Natural killer cell treated with Interleukin-12 subunit alpha and Interleukin-12 subunit beta and Interleukin-15 and Interleukin-18, amount 100 ng/mL, for 72 hours (primary cell): ENCODE data around the gene GLB1L3. TPM values are rescaled to one million over a fixed set of nuclear protein-coding genes. Genes with fewer than 3 reads are reported as not detected.
A peak's percentile ranks its signal among the peaks of the same experiment; 100 is the strongest.
"Not testable (repeated sequence)": the region's sequence is repeated elsewhere in the genome, so short reads cannot be mapped to it uniquely, and the experiment has no call there.

ENCODE experiments used
- ATAC-seq, 2 donors: fragments of 150-1000 bp; cut with Tn5 transposase in 1 of 2; sonication (Bioruptor Pico), chemical (Tn5 transposase) in 1 of 2; 2 replicates each; pipeline ENCODE4 v1.10.0; 2021
- DNase-seq: peaks from one replicate; pipeline ENCODE4 v3.0.0; 2022; ENCODE audit warnings: low spot score
- H3K27ac Mint-ChIP-seq, 2 donors: 1 replicate in 1 of 2; 2 replicates in 1 of 2; pipeline ENCODE4 v1.8.0; 2022; ENCODE audit warnings: mixed read lengths in 2 of 2, mild to moderate bottlenecking in 1 of 2, moderate library complexity in 1 of 2
- H3K27me3 Mint-ChIP-seq, 2 donors: 1 replicate in 1 of 2; 2 replicates in 1 of 2; pipeline ENCODE4 v1.8.0; 2022; ENCODE audit warnings: mixed read lengths in 2 of 2
- H3K36me3 Mint-ChIP-seq: one replicate; pipeline ENCODE4 v1.8.0; 2022; ENCODE audit warnings: mixed read lengths
- H3K4me1 Mint-ChIP-seq, 2 donors: 1 replicate in 1 of 2; 2 replicates in 1 of 2; pipeline ENCODE4 v1.8.0; 2022; ENCODE audit warnings: low read depth in 2 of 2, mixed read lengths in 2 of 2, mild to moderate bottlenecking in 1 of 2
- H3K4me3 Mint-ChIP-seq: one replicate; pipeline ENCODE4 v1.8.0; 2022; ENCODE audit warnings: mixed read lengths
- H3K9me3 Mint-ChIP-seq: 2 replicates; pipeline ENCODE4 v1.8.0; 2022; ENCODE audit warnings: mixed read lengths
- total RNA-seq, 2 donors: library from RNA; stranded (reverse); gene quantifications; one replicate each; pipeline ENCODE4 v1.2.3, GENCODE V29; 2022

Gene GLB1L3
- total RNA-seq, 2 donors from 2014 or later: 1.9 TPM; not detected in 1

- Mint-ChIP-seq H3K27me3 (no peaks in the 10 kb centered on the region), H3K9me3 (no peaks in the 10 kb centered on the region), H3K36me3 (no peaks in the 10 kb centered on the region), H3K4me1 (peaks cover under 1 to 8% of the 10 kb centered on the region in 2 donors), H3K4me3 (no peak overlapping the region), H3K27ac (no peak overlapping the region)
- DNase-seq (no peak), ATAC-seq (no peak)
Observed at GRCh38 chr11:134341805-134342571, 65.8 kb downstream of the GLB1L3 start.

- DNase-seq: no peak
- Mint-ChIP-seq H3K36me3 (no peaks in the 10 kb centered on the region), H3K4me1 (peaks cover 6 to 14% of the 10 kb centered on the region in 2 donors), H3K27ac (no peak overlapping the region), H3K4me3 (no peak overlapping the region), H3K9me3 (no peaks in the 10 kb centered on the region), H3K27me3 (no peaks in the 10 kb centered on the region)
- no peak for ATAC-seq
Observed at GRCh38 chr11:134342572-134343340, 66.6 kb downstream of the GLB1L3 start.

GRCh38 chr11:134343646-134344045 lies 67.5 kb downstream of the GLB1L3 start:
- Mint-ChIP-seq H3K27ac (no peak overlapping the region), H3K4me1 (peaks cover 8 to 14% of the 10 kb centered on the region in 2 donors), H3K4me3 (no peak overlapping the region), H3K9me3 (no peaks in the 10 kb centered on the region), H3K27me3 (no peaks in the 10 kb centered on the region), H3K36me3 (no peaks in the 10 kb centered on the region)
- DNase-seq (no peak), ATAC-seq (no peak)

DNA sequence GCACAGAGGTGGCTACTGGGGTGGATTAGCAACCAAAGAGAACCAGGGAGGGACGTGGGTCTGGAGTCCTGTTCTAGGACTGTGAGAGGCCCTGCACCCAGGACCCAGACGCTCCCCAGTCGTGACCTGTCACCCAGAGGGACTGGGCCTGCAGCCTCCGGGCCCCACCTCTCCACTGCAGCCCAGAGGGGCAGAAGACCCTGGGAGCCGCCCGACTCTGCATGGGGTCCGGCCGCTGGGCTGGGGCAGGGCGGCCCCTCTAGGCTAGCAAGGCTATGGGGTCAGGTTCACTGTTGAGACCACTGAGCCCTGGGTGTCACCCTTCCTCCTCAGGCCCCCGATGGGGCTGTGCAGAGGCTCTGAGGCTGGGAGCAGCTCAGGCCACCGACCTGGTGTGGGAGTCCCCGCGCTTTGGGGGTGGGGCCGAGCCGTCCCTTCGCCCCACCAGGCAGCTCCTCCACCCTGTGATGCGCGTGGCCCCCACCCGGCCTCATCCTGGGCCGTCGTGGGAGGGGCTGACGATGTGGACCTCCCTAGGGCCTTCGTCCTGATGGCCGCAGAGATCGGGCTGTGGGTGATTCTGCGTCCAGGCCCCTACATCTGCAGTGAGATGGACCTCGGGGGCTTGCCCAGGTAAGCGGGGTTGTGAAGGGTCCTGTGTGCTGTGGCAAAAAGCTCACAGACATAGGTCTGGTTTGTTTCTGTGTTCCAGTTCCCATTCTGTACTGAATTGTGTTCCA lies 68.5 kb downstream of the GLB1L3 start:
- not testable (repeated sequence) for DNase-seq, H3K27ac Mint-ChIP-seq, H3K4me3 Mint-ChIP-seq, H3K9me3 Mint-ChIP-seq, H3K36me3 Mint-ChIP-seq, H3K27me3 Mint-ChIP-seq
- peaks cover 18 to 22% of the 10 kb centered on the region in 2 donors for H3K4me1 Mint-ChIP-seq
- peak; percentile 34 to 35 for ATAC-seq

GRCh38 chr11:134345237-134345550 lies 69.0 kb downstream of the GLB1L3 start:
- H3K4me1 Mint-ChIP-seq: peaks cover 22 to 28% of the 10 kb centered on the region in 2 donors
- H3K27ac Mint-ChIP-seq: no peak overlapping the region
- no peak for DNase-seq
- H3K9me3 Mint-ChIP-seq: no peaks in the 10 kb centered on the region
- H3K27me3 Mint-ChIP-seq: no peaks in the 10 kb centered on the region
- no peak overlapping the region for H3K4me3 Mint-ChIP-seq
- H3K36me3 Mint-ChIP-seq: no peaks in the 10 kb centered on the region
- no peak for ATAC-seq

GRCh38 chr11:134346101-134346975 lies 70.2 kb downstream of the GLB1L3 start:
- no peaks in the 10 kb centered on the region for H3K9me3 Mint-ChIP-seq
- no peaks in the 10 kb centered on the region for H3K36me3 Mint-ChIP-seq
- H3K4me3 Mint-ChIP-seq: no peak overlapping the region
- peaks cover 31 to 36% of the 10 kb centered on the region in 2 donors for H3K4me1 Mint-ChIP-seq
- no peaks in the 10 kb centered on the region for H3K27me3 Mint-ChIP-seq
- DNase-seq: no peak
- no peak for ATAC-seq
- no peak overlapping the region for H3K27ac Mint-ChIP-seq

DNA sequence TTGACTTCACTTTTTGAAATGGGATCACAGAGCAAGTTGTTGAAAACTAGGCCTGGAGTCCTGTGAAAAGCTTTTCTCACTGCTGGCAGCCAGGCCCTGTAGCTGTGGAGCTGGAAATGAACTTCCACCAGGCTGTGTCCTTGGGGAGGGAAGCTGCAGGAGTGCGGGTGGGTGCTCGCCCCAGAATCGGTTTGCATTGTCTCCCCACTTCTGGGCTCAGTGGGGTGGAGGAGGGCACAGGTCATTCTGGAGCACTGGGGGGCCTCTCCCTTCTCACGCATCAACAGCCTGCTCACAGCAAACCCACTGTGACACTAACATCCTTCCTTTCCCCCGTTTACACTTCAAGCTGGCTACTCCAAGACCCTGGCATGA lies 70.8 kb downstream of the GLB1L3 start:
- Mint-ChIP-seq H3K4me3 (no peak overlapping the region), H3K36me3 (no peaks in the 10 kb centered on the region), H3K27ac (no peak overlapping the region), H3K9me3 (no peaks in the 10 kb centered on the region), H3K27me3 (no peaks in the 10 kb centered on the region), H3K4me1 (peaks cover 31 to 36% of the 10 kb centered on the region in 2 donors)
- DNase-seq (no peak), ATAC-seq (no peak)

DNA sequence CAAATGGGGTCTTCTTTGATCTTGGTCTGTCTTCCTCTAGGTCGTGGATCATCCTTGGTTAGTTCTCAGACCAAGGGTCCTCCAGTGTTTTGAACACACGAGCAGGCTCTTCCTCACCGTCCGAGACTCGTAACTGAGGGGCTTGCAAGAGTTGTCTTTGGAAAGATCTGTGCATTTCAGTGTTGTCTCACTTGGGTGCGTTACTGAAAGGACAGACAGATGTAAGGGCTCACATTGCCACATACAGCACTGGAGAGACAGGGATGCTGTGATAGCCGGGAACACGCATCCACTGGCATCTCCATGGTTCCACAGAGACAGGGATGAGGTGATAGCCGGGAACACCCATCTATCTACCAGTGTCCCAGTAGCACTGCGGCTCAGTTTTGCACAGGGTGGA lies 71.3 kb downstream of the GLB1L3 start:
- H3K27me3 Mint-ChIP-seq: no peaks in the 10 kb centered on the region
- H3K4me1 Mint-ChIP-seq: peaks cover 31 to 36% of the 10 kb centered on the region in 2 donors
- H3K4me3 Mint-ChIP-seq: no peak overlapping the region
- H3K36me3 Mint-ChIP-seq: no peaks in the 10 kb centered on the region
- DNase-seq (no peak), ATAC-seq (no peak)
- H3K27ac Mint-ChIP-seq: no peak overlapping the region
- H3K9me3 Mint-ChIP-seq: no peaks in the 10 kb centered on the region

DNA sequence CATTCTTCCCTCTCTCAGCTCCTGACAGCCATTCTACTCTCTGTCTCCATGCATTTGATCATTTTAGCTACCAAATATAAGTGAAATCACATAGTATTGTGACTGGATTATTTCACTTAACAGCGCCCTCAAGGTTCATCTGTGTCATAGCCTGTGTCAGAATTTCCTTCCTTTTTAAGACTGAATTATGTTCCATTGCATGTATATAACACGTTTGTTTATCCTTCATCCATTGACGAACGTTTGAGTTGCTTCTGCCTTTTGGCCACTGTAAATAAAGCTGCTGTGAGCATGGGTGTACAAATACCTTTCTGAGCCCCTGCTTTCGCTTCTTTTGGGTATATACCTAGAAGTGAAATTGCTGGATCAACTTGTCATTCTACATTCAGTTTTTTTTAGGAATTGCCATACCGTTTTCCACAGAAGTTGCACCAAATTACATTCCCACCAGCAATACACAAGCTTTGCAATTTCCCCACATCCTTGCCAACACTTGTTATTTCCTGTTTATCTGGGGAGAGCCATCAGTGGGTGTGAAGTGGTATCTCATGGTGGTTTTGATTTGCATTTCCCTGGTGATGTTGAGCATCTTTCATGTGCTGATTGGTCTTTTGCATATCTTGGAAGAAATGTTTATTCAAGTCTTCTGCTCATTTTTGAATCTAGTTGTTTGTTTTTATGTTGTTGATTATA lies 73.1 kb downstream of the GLB1L3 start:
- peak; percentile 59 to 74 for ATAC-seq
- Mint-ChIP-seq H3K9me3 (no peaks in the 10 kb centered on the region), H3K36me3 (no peaks in the 10 kb centered on the region), H3K4me1 (peaks cover 31 to 36% of the 10 kb centered on the region in 2 donors), H3K27ac (peak overlapping the region; percentile 24 to 61), H3K27me3 (no peaks in the 10 kb centered on the region), H3K4me3 (peak overlapping the region; percentile 57)
- DNase-seq: no peak

DNA sequence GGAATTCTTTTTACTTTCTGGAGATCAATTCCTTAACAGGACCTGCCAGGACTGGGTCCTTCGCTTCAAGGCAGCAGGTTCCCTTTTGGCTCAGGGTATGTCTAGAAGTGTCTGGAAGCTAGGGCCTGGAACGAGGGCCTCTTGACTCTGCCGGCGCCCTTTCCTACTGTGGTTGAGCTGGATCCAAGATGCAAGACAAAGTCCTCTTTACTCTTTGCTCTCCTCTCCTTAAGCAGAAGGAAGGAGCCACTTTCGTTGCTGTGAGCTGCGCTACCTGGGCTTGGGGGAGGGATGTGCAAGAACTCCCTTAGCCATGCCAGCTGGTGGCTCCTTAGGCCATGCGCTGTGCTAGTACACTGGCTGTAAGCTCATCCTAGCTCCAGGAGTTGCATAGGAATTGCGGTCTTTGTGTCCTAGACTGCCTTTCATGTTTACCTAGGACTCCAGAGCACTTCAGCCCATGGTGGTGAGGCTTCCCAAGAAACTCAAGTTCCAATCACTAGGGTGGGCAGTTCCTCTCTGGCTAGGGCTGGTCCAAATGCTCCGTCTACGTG lies 73.7 kb downstream of the GLB1L3 start:
- Mint-ChIP-seq H3K36me3 (no peaks in the 10 kb centered on the region), H3K4me1 (peaks cover 31 to 36% of the 10 kb centered on the region in 2 donors), H3K4me3 (peak overlapping the region; percentile 57), H3K27ac (peak overlapping the region in 1 of 2 donors; percentile 61), H3K27me3 (peaks cover 0 to 1% of the 10 kb centered on the region in 2 donors), H3K9me3 (no peaks in the 10 kb centered on the region)
- ATAC-seq: no peak
- no peak for DNase-seq

DNA sequence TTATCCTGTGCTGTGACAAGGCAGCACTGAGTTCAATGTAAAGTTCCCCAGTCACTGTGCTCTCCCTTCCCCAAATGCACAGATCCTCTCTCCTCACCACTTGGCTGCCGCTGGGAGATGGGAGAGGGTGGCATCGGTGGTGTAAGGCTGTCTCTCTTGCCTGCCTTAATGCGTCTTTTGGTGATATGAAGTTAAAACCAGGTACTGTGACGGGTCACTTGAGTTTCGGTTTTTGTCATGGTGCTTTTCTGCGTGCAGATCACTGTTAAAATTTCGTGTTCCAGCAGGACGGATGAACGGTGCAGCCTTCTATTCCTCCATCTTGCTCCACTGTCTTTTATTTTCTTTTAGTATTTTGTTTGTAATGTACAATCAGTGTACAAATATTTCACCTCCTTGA lies 74.2 kb downstream of the GLB1L3 start:
- peak overlapping the region in 1 of 2 donors; percentile 61 for H3K27ac Mint-ChIP-seq
- peaks cover 0 to 5% of the 10 kb centered on the region in 2 donors for H3K27me3 Mint-ChIP-seq
- ATAC-seq (peak in 1 of 2 donors; percentile 60), DNase-seq (no peak)
- peak overlapping the region; percentile 57 for H3K4me3 Mint-ChIP-seq
- no peaks in the 10 kb centered on the region for H3K9me3 Mint-ChIP-seq
- peaks cover 31 to 36% of the 10 kb centered on the region in 2 donors for H3K4me1 Mint-ChIP-seq
- no peaks in the 10 kb centered on the region for H3K36me3 Mint-ChIP-seq

DNA sequence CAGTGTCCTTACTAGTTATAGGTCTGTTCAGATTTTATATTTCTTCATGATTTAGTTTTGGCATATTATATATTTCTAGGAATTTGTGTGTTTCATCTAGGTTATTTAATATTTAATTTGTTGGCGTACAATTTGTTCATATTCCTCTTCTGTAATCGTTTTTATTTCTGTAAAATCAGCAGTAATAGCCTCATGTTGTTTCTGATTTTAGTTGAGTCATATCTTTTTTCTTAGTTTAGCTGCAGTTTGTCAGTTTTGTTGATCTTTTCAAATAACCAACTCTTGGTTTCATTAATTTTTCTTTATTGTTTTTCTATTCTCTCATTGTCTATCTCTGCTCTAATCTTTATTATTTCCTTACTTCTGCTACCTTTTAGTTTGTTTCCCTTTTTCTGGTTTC lies 75.9 kb downstream of the GLB1L3 start:
- no peak for ATAC-seq
- Mint-ChIP-seq H3K4me3 (no peak overlapping the region), H3K27ac (no peak overlapping the region)

More for the DNA sequence above, 75.9 kb downstream of the GLB1L3 start:
- no peaks in the 10 kb centered on the region for H3K36me3 Mint-ChIP-seq
- DNase-seq: no peak
- H3K9me3 Mint-ChIP-seq: no peaks in the 10 kb centered on the region
- peaks cover 27 to 30% of the 10 kb centered on the region in 2 donors for H3K4me1 Mint-ChIP-seq
- H3K27me3 Mint-ChIP-seq: peaks cover 0 to 8% of the 10 kb centered on the region in 2 donors
